CD4-positive, alpha-beta T cell treated with Interleukin-15 for 4 hours (primary cell): ENCODE results near the gene YIPF1.

ENCODE experiments used
- DNase-seq: peaks from one replicate; pipeline ENCODE4 v3.0.0-alpha.2; 2020; ENCODE audit warnings: low spot score

The YIPF1 gene

DNA sequence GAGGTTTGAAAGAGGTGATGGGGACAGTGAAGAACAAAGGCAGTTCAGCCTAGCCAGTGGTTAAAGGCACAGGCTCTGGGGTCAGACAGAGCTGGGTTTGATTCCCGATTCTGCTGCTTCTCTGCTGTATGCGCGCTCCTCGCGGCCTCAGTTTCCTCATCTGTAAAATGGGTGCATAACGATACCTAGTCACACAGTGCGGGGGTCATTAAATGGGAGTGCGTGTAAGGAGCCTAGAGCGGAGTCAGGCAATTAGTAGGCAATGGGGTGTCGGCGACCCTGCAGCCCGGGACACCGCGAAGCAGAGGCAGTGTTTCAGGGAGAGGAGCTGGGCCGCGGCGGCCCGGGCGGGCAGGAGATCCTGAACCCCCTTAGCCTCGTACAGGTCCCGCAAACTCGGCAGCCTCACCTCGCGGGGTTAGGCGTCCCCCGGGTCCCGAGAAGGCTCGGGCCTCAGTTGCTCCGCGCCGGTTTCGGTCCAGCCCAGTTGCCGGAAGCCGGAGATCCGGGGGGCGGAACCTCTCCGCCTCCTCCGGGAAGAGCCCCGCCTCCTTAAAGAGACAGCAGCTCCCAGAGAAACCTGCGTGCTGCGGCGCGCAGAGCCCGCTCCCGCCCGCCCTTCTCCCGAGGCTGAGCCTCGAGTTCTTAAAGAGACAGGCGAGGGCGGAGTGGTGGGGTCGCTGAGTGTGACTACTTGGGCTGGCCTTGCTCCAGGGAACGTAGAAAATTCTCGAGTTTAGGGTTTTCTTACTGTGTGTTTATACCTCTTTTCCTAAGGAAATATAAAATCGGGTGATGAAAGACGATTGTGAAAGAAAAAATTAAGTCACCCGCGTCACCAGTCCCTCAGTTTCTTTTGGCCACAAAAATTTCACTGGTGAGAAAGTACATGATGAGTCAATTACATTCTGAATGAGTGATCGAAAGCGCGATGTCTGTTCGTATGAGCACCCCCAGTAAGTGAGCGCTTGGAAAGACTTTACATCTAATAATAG, at the start of gene YIPF1:
Gene YIPF1 (minus strand): TSS at position 494 of the 995 bp plus-strand sequence. CDS start 860 bp downstream, outside the sequence.
- DNase-seq: peak; percentile 83

DNA sequence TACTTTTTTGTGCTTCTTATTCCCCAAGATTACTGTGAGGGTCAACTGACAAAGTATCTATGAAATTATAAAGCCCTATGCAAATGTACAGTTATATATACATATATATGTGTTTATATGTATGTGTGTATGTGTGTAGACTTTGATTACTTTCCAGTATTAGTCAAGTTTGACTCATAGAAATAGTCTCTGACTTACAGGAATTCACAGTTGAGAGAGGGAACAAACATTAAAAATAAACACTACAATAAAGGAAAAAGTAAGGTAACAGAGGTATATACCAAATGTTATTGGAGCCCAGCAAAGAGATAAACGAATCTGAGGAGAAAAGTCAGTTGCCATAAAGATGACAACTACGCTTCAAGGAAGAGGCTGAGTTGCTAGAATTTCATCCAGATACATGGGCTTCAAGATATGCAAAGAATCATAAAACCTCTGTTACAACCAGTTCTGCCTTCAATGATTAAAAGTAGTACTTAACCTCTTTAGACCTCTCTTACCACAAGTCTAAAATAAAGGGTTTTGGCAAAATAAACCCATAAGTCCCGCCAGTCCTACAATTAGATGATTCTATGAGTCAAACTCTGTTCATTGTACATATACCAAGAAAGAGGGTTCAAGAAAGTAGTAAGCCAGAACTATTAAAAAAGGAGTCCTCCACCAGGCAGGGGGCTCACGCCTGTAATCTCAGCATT, 48.7 kb upstream of the YIPF1 start:
- no peak for DNase-seq

GRCh38 chr1:53936430-53936829, 46.8 kb upstream of the YIPF1 start:
- no peak for DNase-seq

DNA sequence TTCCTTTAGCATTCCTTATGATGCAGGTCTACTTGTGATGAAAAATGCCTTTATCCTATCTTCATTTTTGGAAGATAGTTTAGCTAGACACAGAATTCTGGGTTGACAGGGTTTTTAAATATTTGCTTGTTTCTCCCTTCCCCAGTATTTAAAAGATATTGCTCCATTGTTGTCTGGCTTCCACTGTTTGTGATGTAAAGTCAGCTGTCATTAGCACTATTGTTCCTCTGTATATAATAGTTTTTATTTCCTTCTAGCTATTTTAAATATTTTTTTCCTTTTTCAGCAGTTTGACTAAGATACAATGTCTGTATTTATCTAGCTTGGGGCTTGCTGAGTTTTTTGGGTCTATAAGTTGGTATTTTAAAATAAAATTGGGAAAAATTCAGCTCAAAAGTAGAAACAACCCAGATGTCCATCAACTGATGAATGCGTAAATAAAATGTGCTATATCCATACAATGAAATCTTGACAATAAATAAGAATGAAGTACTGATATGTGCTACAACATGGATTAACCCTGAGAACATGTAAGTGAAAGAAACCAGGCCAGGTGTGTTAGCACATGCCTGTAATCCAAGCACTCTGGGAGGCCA, 44.7 kb upstream of the YIPF1 start:
- no peak for DNase-seq

DNA sequence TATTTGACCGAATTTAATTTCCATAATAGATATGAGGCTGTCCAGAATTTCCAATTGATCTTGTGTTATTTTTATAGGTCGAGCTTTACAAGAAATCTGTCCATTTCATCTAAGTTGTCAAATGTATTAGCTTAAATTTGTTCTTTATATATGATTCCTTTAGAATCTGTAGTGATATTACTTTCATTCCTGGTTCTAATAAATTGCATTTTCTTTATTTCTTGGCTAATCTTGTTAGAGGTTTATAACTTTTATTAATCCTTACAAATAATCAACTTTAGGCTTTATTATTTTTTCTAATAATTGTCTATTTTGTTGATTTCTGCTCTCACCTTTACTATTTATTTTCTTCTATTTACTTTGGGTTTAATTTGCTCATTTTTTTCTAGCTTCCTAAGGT, 41.9 kb upstream of the YIPF1 start:
- DNase-seq: no peak

DNA sequence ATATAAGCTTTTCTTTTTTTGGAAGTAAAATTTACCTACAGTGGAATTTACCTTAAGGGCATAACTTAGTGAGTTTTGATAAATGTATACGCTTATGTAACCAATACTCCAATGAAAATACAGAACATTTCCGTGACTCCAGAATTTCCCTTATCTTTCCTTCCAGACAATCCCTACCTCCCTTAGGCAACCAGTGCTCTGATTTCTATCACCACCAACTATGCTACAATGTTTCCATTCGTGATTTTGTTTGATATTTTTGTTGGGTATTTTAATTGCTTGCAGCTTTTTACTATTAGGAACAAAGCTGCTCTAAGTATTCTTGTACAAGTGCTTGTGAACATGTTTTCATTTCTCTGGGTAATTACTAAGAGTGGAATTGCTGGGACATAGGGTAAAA, 41.3 kb upstream of the YIPF1 start:
- DNase-seq: no peak

DNA sequence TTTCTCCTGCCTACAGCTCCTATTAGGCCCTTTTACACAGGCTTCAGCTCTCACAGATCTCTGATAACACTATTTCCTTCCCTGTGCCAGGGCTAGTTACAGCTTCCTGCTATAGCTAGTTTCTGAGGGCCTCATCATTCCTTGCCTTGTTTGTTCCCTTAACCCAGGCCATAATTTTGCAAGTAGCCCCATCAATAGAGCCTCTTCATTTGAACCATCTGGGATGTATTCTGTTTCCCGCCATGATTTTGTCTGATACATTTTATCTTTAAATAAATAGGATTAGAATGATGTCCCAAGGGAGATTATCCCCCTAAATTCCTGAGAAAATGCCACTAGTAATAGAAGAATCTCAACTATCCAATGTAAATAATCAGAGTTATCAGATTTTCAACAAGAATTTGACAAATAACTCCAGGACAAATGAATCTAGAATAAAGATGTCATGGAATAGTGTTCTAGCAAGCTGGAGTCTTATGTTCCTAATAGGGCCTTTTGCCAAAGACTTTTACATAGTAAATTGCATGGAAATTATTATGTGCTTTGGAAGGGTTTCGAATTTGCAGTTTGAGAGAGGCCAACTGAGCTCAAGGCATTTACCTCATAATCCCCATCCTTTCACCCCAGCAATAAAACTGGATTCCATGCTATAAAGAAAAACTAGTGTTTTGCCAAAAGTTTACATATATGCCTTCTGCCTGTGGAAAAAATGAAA, 39.8 kb upstream of the YIPF1 start:
- no peak for DNase-seq

- no peak for DNase-seq
Measured at GRCh38 chr1:53927376-53927881, 37.8 kb upstream of the YIPF1 start.

- no peak for DNase-seq
Measured at GRCh38 chr1:53919675-53920066, 30.1 kb upstream of the YIPF1 start.

DNA sequence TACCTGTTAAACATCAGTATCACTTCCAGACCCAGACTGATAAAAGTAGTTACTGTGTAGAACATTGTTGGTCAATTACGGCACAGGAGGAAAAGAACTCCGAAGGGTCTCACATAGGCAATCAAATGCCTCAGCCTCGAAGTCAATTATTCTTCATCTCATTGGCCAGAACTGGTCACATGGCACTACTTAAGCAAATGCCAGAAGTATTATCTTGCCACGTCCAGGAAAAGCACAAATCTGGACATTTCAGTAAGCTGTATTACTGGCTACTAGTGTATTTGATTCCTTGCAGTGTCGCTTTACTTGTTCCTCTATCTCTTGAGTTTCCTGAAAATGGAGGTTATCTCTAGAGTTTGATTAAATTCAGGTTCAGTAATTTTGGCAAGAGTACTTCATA, 28.7 kb upstream of the YIPF1 start:
- DNase-seq: no peak

DNA sequence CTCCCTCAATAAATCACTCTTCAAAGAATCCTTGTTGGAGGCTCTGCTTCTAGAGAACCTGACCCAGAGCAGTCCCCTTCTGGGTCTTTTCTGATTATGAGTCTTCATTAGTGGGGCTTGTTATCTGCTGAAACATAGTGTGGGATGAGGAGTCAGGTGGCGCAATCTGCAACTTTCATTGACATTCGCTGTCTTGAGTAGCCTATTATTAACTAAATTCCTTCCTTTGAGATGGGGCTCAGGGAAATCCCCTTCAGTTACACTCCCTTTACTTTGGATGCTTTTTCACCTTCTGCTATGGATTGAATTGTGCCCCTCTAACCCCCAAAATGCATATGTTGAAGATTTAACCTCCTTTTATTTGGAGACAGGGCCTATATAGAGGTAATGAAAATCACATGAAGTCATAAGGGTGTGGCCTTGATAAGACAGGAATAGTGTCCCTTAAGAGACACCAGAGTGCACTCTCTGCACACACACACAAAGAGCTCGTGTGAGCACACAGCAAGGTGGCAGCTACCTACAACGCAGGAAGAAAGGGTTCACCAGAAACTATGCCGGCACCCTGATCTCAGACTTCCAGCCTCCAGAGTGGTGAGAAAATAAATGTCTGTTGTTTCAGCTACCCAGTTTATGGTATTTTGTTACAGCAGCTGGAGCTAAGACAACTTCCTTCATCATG, 23.9 kb upstream of the YIPF1 start:
- no peak for DNase-seq

- DNase-seq: no peak
Measured at GRCh38 chr1:53911442-53911841, 21.8 kb upstream of the YIPF1 start.

DNA sequence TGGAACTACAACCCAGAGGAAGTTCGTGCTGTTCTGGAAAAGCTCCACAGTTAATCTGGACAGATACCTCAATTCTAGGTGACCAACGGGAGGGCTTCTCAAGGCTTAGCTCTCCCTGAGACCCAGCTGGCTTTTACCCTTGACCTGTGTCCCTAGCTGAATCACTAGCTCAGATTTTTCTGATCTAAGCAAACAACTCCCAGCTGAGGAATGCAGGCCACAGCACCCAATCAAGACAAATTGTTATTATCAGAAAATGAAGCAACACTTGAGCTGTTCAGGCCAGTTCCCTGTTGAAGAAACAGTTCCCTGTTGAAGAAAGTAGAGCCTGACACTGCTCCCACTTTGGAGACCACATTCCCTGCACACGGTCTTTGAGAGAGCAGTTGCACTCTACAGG, 20.3 kb upstream of the YIPF1 start:
- DNase-seq: no peak

DNA sequence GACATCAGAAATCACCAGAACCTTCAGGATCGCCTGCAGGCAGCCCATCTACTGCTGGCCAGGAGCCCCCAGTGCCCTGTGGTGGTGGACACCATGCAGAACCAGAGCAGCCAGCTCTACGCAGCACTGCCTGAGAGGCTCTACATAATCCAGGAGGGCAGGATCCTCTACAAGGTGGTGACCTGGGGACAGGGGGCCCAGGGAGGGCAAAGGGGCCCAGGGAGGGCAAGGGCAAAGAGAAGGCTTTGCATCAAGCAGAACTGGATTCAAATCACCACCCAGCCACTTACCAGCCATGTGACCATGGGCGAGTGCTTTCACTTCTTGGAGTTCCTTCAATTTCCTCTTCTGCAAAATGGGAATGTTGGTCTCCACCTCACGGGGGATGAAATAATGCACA, 16.5 kb upstream of the YIPF1 start:
- no peak for DNase-seq

- no peak for DNase-seq
Measured at GRCh38 chr1:53905509-53905908, 15.9 kb upstream of the YIPF1 start.

DNA sequence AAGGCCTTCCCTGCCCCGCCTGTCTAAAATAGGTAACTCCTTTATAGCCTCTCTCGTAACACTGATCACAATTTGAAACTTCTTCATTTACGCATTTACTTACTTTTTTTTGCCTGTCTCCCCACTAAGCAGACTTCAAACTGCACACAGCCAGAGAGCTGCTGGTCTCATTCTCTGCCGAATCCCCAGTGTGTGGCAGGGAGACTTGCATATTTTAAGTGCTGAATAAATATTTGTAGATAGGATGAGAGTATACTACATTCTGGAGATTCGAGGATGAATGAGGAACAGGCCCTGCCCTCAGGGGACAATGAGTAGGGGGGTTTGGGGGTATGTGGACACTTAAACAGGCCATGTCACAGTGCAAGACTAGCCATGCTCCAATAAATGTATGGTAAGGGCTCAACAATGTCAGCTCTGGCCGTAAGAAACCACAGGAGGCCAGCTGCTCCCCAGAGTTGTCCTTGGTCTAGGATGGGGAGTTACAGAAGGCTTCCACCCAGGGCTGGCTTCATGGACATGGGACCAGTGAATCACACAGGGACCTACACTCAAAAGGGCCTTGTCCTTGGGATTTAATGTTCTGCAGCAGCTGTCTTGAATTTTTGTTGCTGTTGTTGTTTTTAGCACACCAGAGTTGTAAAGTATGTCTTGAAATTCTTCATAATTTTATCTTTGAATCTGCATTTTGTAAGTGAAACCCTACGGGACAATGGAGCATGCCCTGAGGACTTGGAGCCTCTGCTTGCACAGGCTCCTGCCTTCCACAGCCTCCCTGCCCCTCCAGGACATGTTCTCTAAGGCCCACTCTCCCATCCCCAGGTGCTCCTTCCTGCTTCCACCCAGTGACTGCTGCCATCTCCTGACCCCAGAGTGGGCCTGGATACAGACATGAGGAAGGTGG, 12.9 kb upstream of the YIPF1 start:
- DNase-seq: no peak

DNA sequence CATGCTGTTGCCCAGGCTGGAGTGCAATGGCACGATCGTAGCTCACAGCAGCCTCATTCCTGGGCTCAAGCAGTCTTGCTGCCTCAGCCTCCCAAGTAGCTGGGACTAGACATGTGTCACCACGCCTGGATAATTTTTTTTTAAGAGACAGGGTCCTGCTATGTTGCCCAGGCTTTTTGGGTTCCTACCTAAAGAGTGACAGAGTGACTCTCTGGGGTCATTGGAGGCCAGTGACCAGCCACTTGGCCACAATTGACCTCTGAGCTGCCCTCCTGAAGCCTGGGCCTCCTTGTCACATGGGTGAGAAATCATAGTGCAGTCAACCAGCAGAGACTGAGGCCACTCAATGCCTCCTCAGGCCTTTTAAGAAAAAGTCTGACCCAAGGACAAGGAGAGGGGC, 10.1 kb upstream of the YIPF1 start:
- no peak for DNase-seq

DNA sequence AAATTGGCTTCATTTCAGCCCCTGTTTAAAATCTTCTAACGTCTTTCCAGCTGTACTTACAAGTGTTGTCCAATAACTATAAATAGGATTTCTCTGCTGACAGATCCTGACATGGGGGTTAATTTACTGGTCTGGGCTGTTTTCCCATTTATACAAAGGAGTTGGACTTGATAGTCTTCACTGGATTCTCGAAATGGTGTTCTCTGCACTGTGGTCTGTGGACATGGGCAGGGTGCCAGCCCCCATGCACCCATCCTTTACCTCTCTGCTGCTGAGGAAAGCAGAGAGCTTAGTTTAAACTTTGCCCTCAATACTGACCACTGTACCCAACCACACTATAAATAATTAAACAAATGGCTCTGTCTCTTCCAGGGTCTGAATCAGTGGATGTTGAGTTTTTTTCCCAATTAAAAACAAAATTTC, 9.6 kb upstream of the YIPF1 start:
- no peak for DNase-seq

DNA sequence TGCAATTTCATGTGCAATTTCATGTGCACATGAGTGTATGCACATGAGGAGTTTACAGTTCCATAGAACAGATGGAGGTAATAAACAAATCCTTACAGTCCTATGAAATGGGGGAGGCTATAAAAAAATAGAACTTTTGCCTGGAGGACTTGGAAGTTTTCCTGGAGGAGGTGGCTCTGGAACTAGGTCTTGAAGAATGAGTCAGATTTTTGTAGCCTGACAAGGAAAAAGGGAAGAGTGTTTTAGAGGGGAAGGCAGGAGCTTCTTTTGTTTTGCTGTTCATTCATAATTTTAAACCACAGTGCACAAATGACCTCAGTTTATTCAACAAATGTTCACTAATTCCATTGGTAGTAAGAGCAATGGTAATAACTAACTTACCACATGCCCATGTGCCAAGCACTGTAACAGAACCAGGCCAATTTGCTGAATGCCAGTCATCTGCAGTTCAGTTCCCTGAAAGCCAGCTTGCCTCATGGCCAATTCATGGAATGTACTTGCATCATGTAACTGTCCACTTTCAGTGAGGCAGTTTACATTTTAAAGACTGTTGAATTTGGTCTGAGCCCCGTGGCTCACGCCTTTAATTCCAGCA, 7.1 kb upstream of the YIPF1 start:
- DNase-seq: no peak

DNA sequence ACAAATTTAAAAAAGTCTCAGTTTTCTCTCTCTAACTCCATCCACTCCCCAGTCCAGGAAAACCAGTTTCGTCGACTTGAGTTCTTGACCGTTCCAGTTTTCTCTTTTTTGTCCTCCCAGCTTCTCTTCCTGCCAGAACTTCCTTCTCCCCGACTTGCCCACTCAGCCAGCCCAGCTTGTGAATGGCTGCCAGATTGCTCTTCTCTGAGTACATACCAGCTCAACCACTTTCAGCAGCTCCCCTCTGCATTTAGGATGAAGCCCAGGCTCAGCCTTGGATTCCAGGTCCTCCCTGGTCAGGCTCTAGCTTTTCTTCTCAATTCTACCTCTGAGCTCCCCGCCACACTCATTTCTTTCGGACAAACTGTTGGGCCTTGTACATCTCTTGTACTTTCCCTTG, 5.8 kb upstream of the YIPF1 start:
- DNase-seq: no peak
